ENCODE data around the gene CMTM5.
"Not testable (repeated sequence)": the region's sequence is repeated elsewhere in the genome, so short reads cannot be mapped to it uniquely, and the experiment has no call there.

The CMTM5 gene

GRCh38 chr14:23399136-23399535, 22.3 kb downstream of the CMTM5 start:
- no peak for DNase-seq (ENCODE audit: low read depth)

DNA sequence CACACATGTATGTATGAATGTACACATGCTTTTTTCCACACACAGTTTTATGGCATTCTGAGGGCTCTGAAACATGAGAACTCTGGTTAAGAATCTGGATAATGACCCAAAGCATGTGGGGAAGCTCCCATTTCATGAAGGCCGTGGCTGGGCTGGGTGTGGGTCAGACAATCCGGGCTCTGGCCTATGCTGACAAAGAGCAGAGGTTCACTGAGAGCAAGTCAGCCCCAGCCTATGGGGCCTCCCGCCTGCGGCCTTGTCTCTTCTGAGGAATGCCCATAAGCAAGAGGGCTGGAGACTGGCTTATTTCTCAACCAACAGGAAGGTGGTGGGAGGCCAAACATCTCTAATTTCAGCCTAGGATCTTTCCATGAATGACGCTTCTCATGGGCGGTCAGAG, 22.7 kb downstream of the CMTM5 start:
- DNase-seq (ENCODE audit: low read depth): no peak

DNA sequence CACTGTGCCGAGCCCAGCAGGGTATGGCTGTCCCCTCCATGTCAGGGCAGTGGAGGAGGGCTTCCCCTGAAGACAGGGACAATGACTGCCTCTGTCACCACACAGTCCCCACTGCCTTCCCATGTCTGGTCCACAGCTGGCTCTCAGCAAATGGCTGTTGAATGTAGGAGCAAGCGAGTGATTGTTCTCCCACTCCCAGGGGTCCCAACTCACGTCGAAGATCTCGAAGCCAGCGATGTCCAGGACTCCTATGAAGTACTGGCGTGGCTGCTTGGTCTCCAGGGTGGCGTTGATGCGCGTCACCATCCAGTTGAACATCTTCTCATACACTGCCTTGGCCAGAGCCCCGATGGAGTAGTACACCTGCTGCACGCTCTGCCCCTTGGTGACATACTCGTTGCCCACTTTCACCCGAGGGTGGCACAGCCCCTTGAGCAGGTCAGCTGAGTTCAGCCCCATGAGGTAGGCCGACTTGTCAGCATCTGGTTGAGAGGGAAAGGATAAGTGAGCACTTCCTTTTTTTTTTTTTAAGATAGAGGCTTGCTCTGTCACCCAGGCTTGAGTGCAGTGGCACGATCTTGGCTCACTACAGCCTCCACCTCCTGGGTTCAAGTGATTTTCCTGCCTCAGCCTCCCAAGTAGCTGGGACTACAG, 23.8 kb downstream of the CMTM5 start:
- not testable (repeated sequence) for DNase-seq (ENCODE audit: low read depth)

DNA sequence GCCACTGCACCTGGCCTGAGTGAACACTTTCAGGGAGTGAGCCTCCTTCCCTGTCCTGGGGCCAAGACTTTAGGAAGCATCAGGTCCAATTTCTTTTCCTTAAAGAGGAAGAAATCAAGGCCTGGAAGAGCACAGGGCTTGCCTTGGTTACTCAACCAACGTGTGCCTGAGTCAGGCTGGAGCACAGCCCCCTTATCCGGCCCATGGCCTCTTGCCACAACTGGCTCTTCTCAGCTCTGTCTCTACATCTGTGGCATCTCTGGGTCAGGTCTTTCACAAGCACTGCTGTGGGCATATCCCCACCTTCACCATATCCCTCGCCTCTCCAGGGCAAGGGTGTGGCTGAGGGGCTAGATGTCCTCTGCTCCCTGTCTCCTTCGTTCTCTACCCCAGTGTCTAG, 24.4 kb downstream of the CMTM5 start:
- DNase-seq (ENCODE audit: low read depth): no peak

DNA sequence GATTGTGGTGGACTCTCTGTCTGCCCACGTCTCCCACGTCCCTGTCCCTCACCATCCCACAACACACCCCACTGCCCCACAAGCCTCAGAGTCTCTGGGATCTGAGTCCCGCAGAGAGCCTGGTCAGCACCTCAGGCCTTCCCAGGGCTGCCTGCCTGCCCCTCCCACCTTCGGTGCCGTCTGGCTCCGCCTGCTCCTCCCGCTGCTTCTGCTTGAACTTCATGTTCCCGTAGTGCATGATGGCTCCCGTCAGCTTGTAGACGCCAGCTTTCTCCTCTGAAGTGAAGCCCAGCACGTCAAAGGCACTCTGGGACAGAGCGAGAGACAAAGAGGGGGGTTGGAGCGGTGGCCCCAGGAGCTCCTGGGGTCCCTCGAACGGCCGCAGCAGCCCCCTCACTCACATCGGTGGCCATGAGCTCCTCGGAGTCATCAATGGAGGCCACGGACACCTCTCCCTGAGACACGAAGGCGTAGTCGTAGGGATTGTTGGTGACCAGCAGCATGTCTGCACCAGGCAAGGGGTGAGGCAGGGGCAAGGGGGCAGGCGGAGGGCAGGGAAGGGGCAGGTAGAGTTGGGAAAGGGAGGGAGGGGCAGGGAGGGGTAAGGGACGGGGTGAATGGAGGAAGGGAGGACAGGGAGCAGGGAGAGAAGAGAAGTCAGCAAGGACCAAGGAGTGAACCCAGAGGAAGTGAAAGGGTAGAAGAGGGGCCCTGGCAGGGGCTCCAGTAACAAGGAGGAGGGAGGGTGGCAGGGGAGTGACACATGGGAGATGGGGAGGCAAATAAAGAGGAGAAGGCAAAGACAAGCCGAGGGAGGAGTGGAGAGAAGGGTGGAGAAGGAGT, 25.7 kb downstream of the CMTM5 start:
- DNase-seq (ENCODE audit: low read depth): no peak

DNA sequence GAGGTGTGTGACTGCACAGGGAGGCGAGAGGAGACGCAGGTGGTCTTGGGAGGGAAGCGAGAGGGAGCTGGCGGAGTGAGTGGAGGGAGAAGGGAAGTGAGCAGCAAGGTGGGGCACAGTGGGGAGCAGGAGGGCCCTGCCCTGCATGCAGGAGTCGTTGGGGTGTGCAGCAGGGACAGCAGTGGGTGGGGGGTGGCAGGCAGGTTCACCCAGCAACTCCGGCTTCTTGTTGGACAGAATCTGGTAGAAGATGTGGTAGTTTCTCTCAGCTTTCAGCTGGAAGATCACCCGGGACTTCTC, 26.2 kb downstream of the CMTM5 start:
- DNase-seq (ENCODE audit: low read depth): no peak

GRCh38 chr14:23403908-23404307, 27.1 kb downstream of the CMTM5 start:
- DNase-seq (ENCODE audit: low read depth): no peak

DNA sequence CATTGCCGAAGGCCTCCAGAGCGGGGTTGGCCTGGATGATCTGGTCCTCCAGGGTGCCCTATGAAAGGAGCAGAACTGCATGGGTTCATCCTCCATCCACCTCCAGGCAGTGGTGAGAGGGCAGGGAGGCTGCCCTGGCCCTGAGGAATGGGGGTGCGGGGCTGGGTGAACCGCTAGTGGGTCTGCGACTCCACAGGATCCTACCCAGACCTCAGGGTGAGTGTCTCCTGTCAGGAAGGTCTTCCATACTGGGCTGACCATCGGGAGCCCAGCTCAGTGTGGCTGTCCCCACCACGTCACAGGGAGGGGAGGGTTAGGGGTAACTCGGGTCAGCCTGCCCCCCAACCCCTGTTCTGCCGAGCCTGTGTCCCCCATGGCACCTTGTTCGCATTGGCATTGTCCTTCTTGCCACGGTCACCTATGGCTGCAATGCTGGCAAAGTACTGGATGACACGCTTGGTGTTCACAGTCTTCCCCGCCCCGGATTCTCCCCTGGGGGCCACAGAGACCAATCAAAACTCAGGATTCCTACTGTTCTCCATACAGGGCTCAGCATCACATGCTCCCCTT, 27.6 kb downstream of the CMTM5 start:
- no peak for DNase-seq (ENCODE audit: low read depth)

GRCh38 chr14:23405096-23405495, 28.2 kb downstream of the CMTM5 start:
- no peak for DNase-seq (ENCODE audit: low read depth)

GRCh38 chr14:23405516-23406025, 28.7 kb downstream of the CMTM5 start:
- DNase-seq (ENCODE audit: low read depth): no peak

DNA sequence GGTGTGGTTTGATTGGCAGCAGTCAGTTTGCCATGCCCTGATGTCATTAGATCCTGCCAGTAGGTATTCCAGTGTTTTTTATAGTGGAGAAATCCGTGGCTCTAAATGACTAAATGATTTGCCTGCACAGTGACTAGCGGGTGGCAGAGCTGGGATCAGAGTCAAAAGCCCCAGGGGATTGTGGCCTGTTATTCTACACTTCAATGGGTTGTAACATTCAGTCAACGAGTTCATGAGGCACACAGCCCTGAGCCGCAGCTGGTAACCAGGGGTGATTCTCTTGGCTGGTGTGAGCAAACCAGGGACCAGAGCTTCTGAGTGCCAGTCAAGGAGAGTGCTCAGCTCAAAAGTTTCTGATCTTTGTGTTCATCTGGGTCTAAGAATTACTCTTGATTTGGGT, 29.4 kb downstream of the CMTM5 start:
- DNase-seq (ENCODE audit: low read depth): no peak

GRCh38 chr14:23406725-23407355, 30.0 kb downstream of the CMTM5 start:
- DNase-seq (ENCODE audit: low read depth): no peak

GRCh38 chr14:23407516-23408306, 30.9 kb downstream of the CMTM5 start, which contains the start of gene MYH6:
Gene MYH6, minus strand, starts transcription at chr14:23408273. Its CDS starts 1,050 bp downstream, at chr14:23407223.
- no peak for DNase-seq (ENCODE audit: low read depth)

- no peak for DNase-seq (ENCODE audit: low read depth)
These were observed 31.4 kb downstream of the CMTM5 start for GRCh38 chr14:23408307-23408630.

- DNase-seq (ENCODE audit: low read depth): no peak
These were observed 32.6 kb downstream of the CMTM5 start for GRCh38 chr14:23409475-23409874.

DNA sequence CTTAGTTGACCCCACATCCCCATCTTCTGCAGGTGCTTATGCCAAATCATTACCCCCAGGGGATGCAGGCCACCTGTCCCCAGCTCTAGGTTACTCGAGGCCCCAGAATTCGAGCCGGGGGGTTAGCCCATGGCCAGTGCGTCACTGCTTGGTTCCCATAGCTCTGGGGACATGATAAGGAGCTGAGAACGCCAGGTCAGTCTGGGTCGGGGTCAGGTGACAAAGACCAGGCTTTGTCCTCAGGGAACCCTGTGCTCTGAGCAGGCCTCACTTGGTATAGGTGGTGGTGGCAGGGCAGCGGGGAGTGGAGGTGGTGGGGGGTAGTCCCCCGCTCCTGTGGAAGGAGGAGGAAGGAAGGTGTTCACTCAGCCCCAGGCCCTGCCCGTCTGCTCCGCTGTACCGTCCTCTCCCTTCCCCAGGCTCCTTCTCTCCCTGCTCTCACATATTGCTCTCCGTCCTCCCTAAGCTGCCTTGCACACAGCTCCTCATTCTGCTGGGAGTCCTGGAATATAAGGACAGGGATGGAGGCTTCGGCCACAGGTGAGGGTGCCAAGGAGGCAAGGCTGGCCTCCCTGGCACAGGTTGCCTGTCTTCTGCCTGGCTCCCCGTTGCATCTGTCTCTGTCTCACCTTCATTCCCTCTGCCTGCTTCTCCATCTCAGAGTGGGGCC, 33.3 kb downstream of the CMTM5 start:
- DNase-seq (ENCODE audit: low read depth): no peak

DNA sequence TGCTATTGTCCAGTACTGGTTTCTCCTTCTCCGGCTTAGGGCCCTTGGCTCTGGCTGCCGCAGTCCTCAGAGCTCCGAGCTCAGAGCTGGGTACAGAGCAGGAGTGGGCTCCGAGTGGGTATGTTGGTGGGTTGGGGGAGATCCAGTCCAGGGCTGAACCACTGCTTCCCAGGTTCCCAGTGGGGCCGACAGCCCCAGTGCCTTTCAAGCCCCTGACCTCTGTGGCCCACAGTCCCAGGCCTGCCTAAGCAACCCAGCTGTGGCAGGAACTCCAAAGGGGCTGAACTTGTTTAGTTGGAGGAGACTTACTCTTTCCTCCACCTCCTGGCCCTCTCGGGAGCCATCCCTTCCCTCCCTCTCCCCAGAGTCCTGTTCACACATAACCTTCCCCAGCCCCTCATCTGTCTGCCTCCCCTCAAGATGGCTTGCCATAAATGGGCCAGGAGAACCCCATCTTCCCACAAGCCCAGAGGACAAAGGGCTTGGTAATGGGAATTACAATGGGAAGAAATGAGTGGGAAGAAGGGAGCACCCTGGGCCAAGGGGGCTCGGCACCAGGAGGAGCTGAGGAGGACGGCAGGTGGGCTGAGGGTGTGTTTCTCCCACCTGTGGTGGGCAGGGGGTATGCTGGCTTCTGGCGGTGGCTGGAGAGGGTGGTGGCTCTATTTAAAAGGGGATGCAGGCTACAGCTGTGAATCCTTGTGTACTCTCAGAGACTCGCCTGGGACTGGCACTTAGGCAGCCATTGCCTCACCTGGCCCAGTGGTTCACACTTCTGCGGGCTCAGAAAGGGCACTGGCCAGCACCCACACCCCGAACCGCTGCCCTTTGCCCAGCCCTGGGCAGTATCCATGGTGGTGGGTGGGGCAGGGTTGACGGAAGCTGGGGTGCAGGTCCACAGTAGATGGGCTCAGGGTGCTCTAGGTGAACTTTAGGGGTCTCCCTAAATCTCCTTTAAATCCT, 35.0 kb downstream of the CMTM5 start:
- DNase-seq (ENCODE audit: low read depth): no peak

DNA sequence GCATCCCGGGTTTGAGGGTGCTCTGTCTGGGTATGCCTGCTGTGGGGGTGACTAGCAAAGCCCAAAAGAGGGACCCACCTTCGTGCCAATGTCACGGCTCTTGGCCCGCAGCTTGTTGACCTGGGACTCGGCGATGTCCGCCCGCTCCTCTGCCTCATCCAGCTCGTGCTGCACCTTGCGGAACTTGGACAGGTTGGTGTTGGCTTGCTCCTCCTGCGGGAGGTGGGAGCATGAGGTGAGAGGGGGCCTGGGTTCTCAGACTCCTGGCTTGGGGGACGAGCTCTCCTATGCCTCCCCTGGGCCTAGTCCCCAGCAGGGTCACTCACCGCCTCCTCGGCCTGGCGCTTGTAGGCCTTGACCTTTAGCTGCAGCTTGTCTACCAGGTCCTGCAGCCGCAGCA, 36.8 kb downstream of the CMTM5 start:
- no peak for DNase-seq (ENCODE audit: low read depth)

GRCh38 chr14:23414254-23414653, 37.4 kb downstream of the CMTM5 start:
- DNase-seq (ENCODE audit: low read depth): no peak
